GM19043 (cell line): ENCODE measurements around the gene PRPF40B.

Experiments used
- ATAC-seq: cut with Tn5 transposase; IDR thresholded peaks from one replicate; pipeline ENCODE4 v1.9.1; 2021; ENCODE audit warnings: low read depth; ENCODE audit not compliant: unreplicated experiment

PRPF40B gene

DNA sequence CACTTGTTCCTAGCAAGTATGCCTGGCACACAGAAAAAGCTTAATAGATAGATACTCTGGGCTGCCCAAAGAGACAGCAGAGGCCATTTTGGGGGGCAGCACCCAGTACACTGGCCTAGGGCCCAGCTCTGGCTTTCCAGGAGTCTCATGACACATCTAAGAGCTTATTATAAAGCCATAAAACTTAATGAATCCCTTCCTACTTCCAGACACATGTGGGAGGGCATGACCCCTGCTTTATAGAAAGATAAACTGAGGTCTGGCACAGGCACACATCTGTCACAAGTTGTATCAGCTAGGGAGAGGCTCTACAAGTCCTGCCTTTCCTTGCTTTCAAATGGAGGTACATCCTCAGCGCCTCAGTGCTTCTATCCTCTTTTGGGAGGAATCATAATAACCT, 56.7 kb downstream of the PRPF40B start:
- no peak for ATAC-seq

DNA sequence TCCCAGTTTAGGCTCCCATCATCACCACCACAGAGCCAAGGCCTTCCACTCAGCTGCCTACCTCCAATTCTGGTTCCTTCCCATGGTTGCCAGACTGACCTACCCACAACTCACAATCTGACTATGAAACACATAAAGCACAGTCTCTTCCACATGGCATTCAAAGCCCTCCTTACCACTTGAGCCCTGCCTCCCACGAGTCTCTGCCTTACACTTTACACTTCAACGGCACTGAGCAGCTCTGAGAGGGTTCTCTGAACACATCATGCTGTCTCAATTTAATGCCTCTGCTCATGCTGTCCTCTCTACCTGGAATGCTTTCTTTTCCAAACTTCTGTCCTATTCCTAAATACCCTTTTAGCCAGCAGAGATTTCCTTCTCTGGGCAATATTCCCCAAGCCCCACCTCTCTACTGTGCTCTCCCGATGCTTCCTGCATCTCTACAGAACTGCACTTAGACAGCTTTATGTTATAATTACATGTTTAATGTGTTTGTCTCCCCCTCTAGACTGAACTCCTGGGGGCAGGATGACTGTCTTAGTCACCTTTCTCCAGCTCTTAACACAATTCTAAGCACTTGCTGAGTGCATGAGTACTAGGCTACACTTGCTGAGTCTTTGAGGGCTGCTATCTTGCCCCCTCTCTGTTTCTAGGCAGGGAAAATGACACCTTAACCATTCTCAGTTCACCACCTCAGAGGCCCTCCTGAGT, 60.4 kb downstream of the PRPF40B start:
- no peak for ATAC-seq

DNA sequence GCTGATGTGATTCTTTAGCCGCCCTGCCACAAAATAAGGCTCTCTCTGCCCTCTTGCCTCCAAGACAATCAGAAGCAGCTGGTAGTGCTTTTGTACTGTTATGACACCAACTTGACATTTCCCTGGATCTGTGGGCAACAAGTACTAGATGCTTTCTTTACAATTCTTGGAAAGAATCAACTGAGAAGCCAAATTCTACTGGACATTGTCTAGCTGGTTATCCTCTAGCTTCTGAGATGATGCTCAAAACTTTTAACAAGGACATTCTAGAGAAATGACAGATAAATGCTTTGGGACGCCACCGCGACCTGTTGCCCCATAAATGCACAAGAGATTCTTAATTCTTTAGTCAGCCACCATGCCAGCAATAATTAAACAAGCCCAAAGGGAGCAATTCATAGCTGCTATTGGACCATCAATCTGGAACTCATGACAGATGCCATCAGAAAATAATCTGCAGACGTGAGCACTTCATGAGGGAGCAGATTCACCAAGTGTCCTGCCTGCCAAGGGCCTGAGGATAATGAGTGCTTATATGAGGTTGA, 61.0 kb downstream of the PRPF40B start:
- ATAC-seq = no peak

DNA sequence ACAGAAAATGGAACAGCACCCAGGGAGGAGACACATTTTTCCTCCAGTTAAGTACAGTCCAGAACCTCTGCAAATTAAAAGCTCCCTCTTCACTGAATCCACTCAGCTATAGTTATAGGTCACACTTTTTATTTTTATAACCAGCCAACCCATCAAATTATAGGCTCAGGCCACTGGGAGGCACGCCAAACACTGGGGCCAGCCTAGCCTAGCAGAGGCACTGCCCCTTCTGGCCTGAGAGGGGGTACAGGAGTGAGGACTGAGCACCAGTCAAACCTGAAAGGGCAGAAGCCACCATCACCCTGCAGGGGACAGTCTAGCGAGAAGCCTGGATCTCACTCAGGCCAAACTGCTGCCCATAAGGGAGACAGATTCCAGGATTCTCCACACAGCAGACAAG, 64.6 kb downstream of the PRPF40B start:
- ATAC-seq = no peak

DNA sequence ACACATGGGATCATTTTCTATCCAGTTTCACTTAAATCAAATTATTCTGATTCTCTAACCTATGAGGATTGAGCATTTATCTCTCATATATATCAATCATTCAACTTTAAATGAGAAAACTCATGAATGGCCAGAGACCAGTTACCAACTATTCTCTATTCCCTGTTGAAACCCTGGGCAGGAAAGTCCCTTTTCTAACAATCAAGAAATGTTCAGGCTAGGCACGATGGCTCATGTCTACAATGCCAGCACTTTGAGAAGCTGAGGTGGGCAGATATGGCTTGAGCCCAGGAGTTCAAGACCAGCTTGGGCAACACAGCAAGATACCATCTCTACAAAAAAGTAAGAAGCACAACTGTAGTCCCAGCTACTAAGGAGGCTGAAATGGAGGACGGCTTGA, 65.9 kb downstream of the PRPF40B start:
- ATAC-seq = no peak

DNA sequence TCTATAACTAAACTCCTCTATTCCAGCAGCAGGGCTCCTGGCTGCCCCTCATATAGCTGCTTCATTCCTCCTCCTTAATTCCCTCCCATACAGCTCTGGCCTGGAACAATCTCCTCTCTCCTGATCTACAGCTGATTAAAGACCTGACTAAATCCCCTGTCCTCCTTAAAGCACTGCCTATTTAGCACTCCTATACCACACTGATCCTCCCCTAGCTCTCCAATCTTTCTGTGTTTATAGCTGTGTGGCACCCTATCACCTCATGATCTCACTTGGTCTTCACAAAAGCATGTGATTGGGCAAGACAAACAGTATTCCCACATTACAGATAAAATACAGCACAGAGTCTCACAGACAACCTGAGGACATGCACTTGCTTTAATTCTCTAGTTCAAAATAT, 66.4 kb downstream of the PRPF40B start:
- ATAC-seq = no peak

DNA sequence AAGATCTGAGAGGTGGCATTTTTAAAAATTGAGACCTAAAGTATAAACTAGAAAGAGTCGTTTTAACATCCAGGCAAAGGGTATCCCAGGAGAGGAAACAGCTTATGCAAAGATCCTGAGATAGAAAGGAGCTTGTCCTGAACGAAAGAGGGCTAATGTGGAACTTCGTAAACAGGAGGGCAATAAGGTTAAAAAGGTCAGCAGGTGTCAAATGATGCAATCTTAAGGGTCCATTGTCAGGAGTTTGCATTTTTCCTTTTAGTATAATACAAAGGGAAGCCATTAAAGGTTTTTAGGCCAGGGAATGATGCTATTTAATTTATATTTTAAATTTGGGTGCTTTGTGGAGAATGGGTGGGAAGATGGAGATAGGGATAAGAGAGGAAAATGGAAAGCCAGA, 69.5 kb downstream of the PRPF40B start:
- no peak for ATAC-seq

DNA sequence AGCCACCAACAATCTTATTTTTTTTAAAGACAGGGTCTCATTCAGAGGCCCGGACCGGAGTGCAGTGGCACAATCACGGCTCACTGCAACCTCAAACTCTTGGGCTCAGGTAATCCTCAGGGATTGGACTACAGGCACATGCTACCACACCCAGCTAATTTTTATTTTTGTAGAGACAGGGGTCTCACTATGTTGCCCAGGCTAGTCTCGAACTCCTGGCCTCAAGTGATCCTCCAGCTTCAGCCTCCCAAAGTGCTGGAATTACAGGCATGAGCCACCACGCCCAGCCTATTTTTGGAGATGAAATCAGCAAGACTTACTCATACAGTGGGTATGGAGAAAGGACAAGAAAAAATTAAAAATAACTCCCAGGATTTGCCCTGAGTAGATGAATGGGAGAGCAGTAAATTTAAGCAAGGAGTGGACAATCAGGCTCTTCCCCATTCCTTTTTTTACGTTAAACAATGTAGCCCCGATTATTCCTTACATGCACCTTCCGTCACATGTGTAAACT, 70.6 kb downstream of the PRPF40B start:
- ATAC-seq = no peak
